ENCODE results near the gene SUMO2.
"Not testable (repeated sequence)": the region's sequence is repeated elsewhere in the genome, so short reads cannot be mapped to it uniquely, and the experiment has no call there.

Gene SUMO2

GRCh38 chr17:75128694-75129505 lies 53.9 kb downstream of the SUMO2 start:
- Histone ChIP-seq H3K4me1 (ENCODE audit: low read length) (peaks cover 18% of the 10 kb centered on the region), H3K4me2 (ENCODE audit: low read length) (no peak overlapping the region), H3K36me3 (replicated peaks; ENCODE audit: low read depth, low read length) (peaks cover 18% of the 10 kb centered on the region), H4K20me1 (ENCODE audit: insufficient read depth, low read length) (peaks cover 5% of the 10 kb centered on the region; the same call in 1 of the 2 replicates), H3K27me3 (ENCODE audit: low read depth, low read length) (no peaks in the 10 kb centered on the region), H3K9ac (ENCODE audit: low read length) (no peak overlapping the region), H2AFZ (ENCODE audit: low read depth, low read length) (no peak overlapping the region), H3K9me3 (ENCODE audit: insufficient read depth, low read length) (no peaks in the 10 kb centered on the region), H3K79me2 (ENCODE audit: low read length) (peaks cover 16% of the 10 kb centered on the region), H3K4me3 (ENCODE audit: low read length) (no peak overlapping the region), H3K27ac (ENCODE audit: low read length) (no peak overlapping the region)
- TF ChIP-seq EZH2phosphoT487 (IDR thresholded peaks at IDR 0.05; ENCODE audit: low read depth), result no peak
- no peak for TF ChIP-seq CTCF (IDR thresholded peaks at IDR 0.05; ENCODE audit: low read depth, low read length)

- H3K36me3 ChIP-seq (replicated peaks; ENCODE audit: low read depth, low read length), result peaks cover 18% of the 10 kb centered on the region
- not testable (repeated sequence) for H3K9ac ChIP-seq (ENCODE audit: low read length); H3K27ac ChIP-seq (ENCODE audit: low read length); H4K20me1 ChIP-seq (ENCODE audit: insufficient read depth, low read length); H2AFZ ChIP-seq (ENCODE audit: low read depth, low read length); H3K27me3 ChIP-seq (ENCODE audit: low read depth, low read length); H3K4me2 ChIP-seq (ENCODE audit: low read length); H3K4me3 ChIP-seq (ENCODE audit: low read length); H3K9me3 ChIP-seq (ENCODE audit: insufficient read depth, low read length)
- peaks cover 18% of the 10 kb centered on the region for H3K4me1 ChIP-seq (ENCODE audit: low read length)
- H3K79me2 ChIP-seq (ENCODE audit: low read length), result peaks cover 16% of the 10 kb centered on the region
These were observed 54.8 kb downstream of the SUMO2 start for GRCh38 chr17:75127936-75128335.

- peaks cover 16% of the 10 kb centered on the region for H3K79me2 ChIP-seq (ENCODE audit: low read length)
- no peak for TF ChIP-seq CTCF (IDR thresholded peaks at IDR 0.05; ENCODE audit: low read depth, low read length)
- TF ChIP-seq EZH2phosphoT487 (IDR thresholded peaks at IDR 0.05; ENCODE audit: low read depth), result no peak
- no peak overlapping the region for H3K4me2 ChIP-seq (ENCODE audit: low read length)
- H3K27me3 ChIP-seq (ENCODE audit: low read depth, low read length), result no peaks in the 10 kb centered on the region
- no peak overlapping the region for H2AFZ ChIP-seq (ENCODE audit: low read depth, low read length)
- H3K4me1 ChIP-seq (ENCODE audit: low read length), result peaks cover 14% of the 10 kb centered on the region
- peaks cover 18% of the 10 kb centered on the region for H3K36me3 ChIP-seq (replicated peaks; ENCODE audit: low read depth, low read length)
- H3K27ac ChIP-seq (ENCODE audit: low read length), result no peak overlapping the region
- H3K9me3 ChIP-seq (ENCODE audit: insufficient read depth, low read length), result no peaks in the 10 kb centered on the region
- no peak overlapping the region for H3K4me3 ChIP-seq (ENCODE audit: low read length)
- H4K20me1 ChIP-seq (ENCODE audit: insufficient read depth, low read length), result peaks cover 5% of the 10 kb centered on the region; the same call in 1 of the 2 replicates
- H3K9ac ChIP-seq (ENCODE audit: low read length), result no peak overlapping the region
These were observed 55.8 kb downstream of the SUMO2 start for GRCh38 chr17:75126954-75127353.

- Histone ChIP-seq H3K27me3 (ENCODE audit: low read depth, low read length) (no peaks in the 10 kb centered on the region), H3K9me3 (ENCODE audit: insufficient read depth, low read length) (no peaks in the 10 kb centered on the region), H3K9ac (ENCODE audit: low read length) (no peak overlapping the region), H3K4me3 (ENCODE audit: low read length) (no peak overlapping the region), H3K4me2 (ENCODE audit: low read length) (no peak overlapping the region), H3K79me2 (ENCODE audit: low read length) (peaks cover 12% of the 10 kb centered on the region), H3K27ac (ENCODE audit: low read length) (no peak overlapping the region), H3K4me1 (ENCODE audit: low read length) (peaks cover 14% of the 10 kb centered on the region), H2AFZ (ENCODE audit: low read depth, low read length) (no peak overlapping the region), H4K20me1 (ENCODE audit: insufficient read depth, low read length) (peaks cover 5% of the 10 kb centered on the region; the same call in 1 of the 2 replicates), H3K36me3 (replicated peaks; ENCODE audit: low read depth, low read length) (peaks cover 18% of the 10 kb centered on the region)
- no peak for TF ChIP-seq EZH2phosphoT487 (IDR thresholded peaks at IDR 0.05; ENCODE audit: low read depth)
These were observed 56.8 kb downstream of the SUMO2 start for GRCh38 chr17:75125984-75126383.

GRCh38 chr17:75124819-75125162 lies 58.0 kb downstream of the SUMO2 start:
- Histone ChIP-seq H3K9ac (ENCODE audit: low read length) (no peak overlapping the region), H2AFZ (ENCODE audit: low read depth, low read length) (no peak overlapping the region), H3K4me3 (ENCODE audit: low read length) (no peak overlapping the region), H3K4me2 (ENCODE audit: low read length) (no peak overlapping the region), H4K20me1 (ENCODE audit: insufficient read depth, low read length) (no peaks in the 10 kb centered on the region), H3K79me2 (ENCODE audit: low read length) (peaks cover under 1% of the 10 kb centered on the region; the same call in 1 of the 2 replicates), H3K36me3 (replicated peaks; ENCODE audit: low read depth, low read length) (peaks cover 11% of the 10 kb centered on the region), H3K9me3 (ENCODE audit: insufficient read depth, low read length) (no peaks in the 10 kb centered on the region), H3K4me1 (ENCODE audit: low read length) (peaks cover 7% of the 10 kb centered on the region), H3K27ac (ENCODE audit: low read length) (no peak overlapping the region), H3K27me3 (ENCODE audit: low read depth, low read length) (no peaks in the 10 kb centered on the region)
- TF ChIP-seq EZH2phosphoT487 (IDR thresholded peaks at IDR 0.05; ENCODE audit: low read depth), result no peak
- TF ChIP-seq CTCF (IDR thresholded peaks at IDR 0.05; ENCODE audit: low read depth, low read length), result no peak

Data from OCI-LY3 (cell line).